Keratinocyte (primary cell): ENCODE results near the gene ULBP3.
"Not testable (repeated sequence)": the region's sequence is repeated elsewhere in the genome, so short reads cannot be mapped to it uniquely, and the experiment has no call there.

Experiments used
- CTCF ChIP-seq, 3 experiments: IDR thresholded peaks in 1 of 3; conservative IDR thresholded peaks in 1 of 3; optimal IDR thresholded peaks in 1 of 3; 2 replicates in 2 of 3; 3 replicates in 1 of 3; pipeline versions ENCODE3 to v1.5.1; 2011; ENCODE audit warnings: low read length in 3 of 3, mild to moderate bottlenecking in 3 of 3, moderate library complexity in 2 of 3, control low read depth in 1 of 3, inconsistent platforms in 1 of 3; ENCODE audit not compliant: insufficient read depth in 2 of 3; ENCODE audit errors: extremely low read depth in 1 of 3
- EZH2 ChIP-seq: IDR thresholded peaks from one replicate; pipeline ENCODE4 v1.6.1; 2012; ENCODE audit warnings: inconsistent platforms, mild to moderate bottlenecking, low read length, moderate library complexity

- TF ChIP-seq CTCF (optimal IDR thresholded peaks at IDR 0.05 in 1 of 3, IDR thresholded peaks at IDR 0.05 in 1 of 3, conservative IDR thresholded peaks at IDR 0.05 in 1 of 3; ENCODE audit: extremely low read depth in 1 of 3, insufficient read depth in 2 of 3, low read length in 3 of 3); EZH2: not testable (repeated sequence)
Observed at GRCh38 chr6:150059973-150060372, 8.9 kb downstream of the ULBP3 start.
